Tibial artery (tissue), 4 donors: Measurements from ENCODE around the gene TOLLIP.

Experiments used
- DNase-seq, 2 donors: peaks; one replicate each; pipeline ENCODE4 v3.0.0-alpha.2; 2019
- H3K27ac ChIP-seq, 2 donors: fragments of 200-600 bp; sonication (generic) in 1 of 2; 1 replicate in 1 of 2; 2 replicates in 1 of 2; pipeline ENCODE4 v1.5.1; 2018 to 2019; ENCODE audit warnings: mild to moderate bottlenecking in 1 of 2
- H3K27me3 ChIP-seq, 2 donors: fragments of 200-600 bp; sonication (generic) in 1 of 2; one replicate each; pipeline versions ENCODE4 v1.5.1 to v1.6.0; 2016 to 2019
- H3K36me3 ChIP-seq, 3 donors: fragments of 200-600 bp; sonication (generic) in 2 of 3; one replicate each; pipeline ENCODE4 v1.5.1; 2016 to 2019; ENCODE audit warnings: mild to moderate bottlenecking in 2 of 3
- H3K4me1 ChIP-seq, 4 donors: fragments of 200-600 bp; sonication (generic) in 2 of 4; 1 replicate in 3 of 4; 2 replicates in 1 of 4; pipeline ENCODE4 v1.5.1; 2016 to 2019
- H3K4me3 ChIP-seq, 2 donors: fragments of 200-600 bp; sonication (generic) in 1 of 2; 1 replicate in 1 of 2; 2 replicates in 1 of 2; pipeline ENCODE4 v1.5.1; 2018 to 2019; ENCODE audit warnings: mild to moderate bottlenecking in 2 of 2
- H3K9me3 ChIP-seq, 3 donors: fragments of 200-600 bp; sonication (generic) in 1 of 3; one replicate each; pipeline ENCODE4 v1.5.1; 2016 to 2019
- CTCF ChIP-seq, 2 experiments: fragments of 200-600 bp in 1 of 2; fragments of 450-650 bp in 1 of 2; IDR thresholded peaks; one replicate each; pipeline ENCODE4 v1.5.1; 2017 to 2019; ENCODE audit warnings: antibody characterized with exemption in 2 of 2, mild to moderate bottlenecking in 1 of 2, moderate library complexity in 1 of 2
- intact Hi-C: fragments of 100-400 bp; cut with DNase I; formaldehyde crosslinking; loops from one replicate; pipeline ENCODE4 v1.15.0; 2023; ENCODE audit warnings: low total_unique reads

The TOLLIP gene

GRCh38 chr11:1228101-1228821 lies 81.2 kb downstream of the TOLLIP start:
- peaks cover 0 to 86% of the 10 kb centered on the region in 2 donors for H3K27me3 ChIP-seq
- intact Hi-C loops = no loop called here
- DNase-seq = peak in 1 of 2 donors; percentile 63

DNA sequence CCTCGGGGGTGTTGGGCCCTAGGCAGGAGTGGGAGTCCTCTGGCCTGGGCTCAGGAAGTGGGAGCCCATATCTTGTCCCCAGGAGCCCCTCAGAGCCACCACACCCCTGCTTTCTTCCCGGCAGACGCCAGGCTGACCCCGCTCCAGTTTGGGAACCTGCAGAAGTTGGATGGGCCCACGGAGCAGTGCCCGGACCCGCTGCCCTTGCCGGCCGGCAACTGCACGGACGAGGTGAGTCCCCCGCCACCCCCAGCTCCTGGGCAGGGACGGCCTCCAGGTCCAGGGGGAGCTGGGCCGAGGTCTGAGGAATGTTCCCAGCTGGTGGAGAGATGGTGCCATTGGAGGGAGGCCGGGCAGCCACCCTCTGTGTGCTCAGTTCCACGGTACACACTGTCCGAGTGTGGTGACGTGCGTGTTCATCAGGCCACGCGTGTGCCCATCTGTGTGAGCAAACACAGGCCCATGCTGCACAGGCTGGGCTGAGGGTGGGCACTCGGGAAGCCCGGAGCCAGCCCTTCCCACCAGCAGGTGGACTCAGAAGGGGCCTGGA lies 81.8 kb downstream of the TOLLIP start:
- intact Hi-C loops = no loop called here
- no peak overlapping the region for H3K27ac ChIP-seq
- no peak for TF ChIP-seq CTCF (IDR thresholded peaks at IDR 0.05)
- peaks cover 0 to 93% of the 10 kb centered on the region in 2 donors for H3K27me3 ChIP-seq
- H3K4me1 ChIP-seq = peaks cover 0 to 17% (median 0%) of the 10 kb centered on the region in 4 donors
- DNase-seq = peak in 1 of 2 donors; percentile 60
- no peak overlapping the region for H3K4me3 ChIP-seq
- no peaks in the 10 kb centered on the region for H3K36me3 ChIP-seq
- no peaks in the 10 kb centered on the region for H3K9me3 ChIP-seq

More at GRCh38 chr11:1228101-1228821, 81.2 kb downstream of the TOLLIP start:
- Histone ChIP-seq H3K36me3 (no peaks in the 10 kb centered on the region), H3K27ac (no peak overlapping the region), H3K4me1 (peaks cover 0 to 10% (median 0%) of the 10 kb centered on the region in 4 donors), H3K4me3 (no peak overlapping the region), H3K9me3 (no peaks in the 10 kb centered on the region)
- TF ChIP-seq CTCF (IDR thresholded peaks at IDR 0.05) = no peak

DNA sequence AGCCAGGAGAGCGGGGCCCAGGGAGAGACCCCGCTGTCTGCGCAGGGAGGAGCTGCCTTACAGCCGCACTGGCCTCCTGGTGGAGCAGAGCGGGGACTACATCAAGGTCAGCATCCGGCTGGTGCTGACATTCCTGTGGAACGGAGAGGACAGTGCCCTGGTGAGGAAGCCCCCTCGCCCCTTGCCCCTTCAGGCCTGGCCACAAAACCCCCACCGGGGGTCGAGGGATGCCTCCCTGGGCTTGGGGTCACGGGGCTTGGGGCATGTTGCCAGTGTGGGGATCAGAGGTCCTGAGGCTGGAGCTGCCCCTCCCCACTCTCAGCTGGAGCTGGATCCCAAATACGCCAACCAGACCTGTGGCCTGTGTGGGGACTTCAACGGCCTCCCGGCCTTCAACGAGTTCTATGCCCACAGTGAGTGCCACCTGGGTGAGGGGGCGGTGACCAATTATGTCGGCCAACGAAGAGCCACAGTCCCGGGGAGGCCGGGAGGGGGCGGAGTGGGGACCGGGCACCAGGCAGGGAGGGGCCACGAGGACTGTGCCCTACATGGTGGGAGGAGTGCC lies 82.4 kb downstream of the TOLLIP start:
- H3K36me3 ChIP-seq = no peaks in the 10 kb centered on the region
- H3K4me3 ChIP-seq = no peak overlapping the region
- intact Hi-C loops = no loop called here
- no peak for TF ChIP-seq CTCF (IDR thresholded peaks at IDR 0.05)
- no peak overlapping the region for H3K27ac ChIP-seq
- H3K9me3 ChIP-seq = no peaks in the 10 kb centered on the region
- peak in 1 of 2 donors; percentile 61 for DNase-seq
- H3K27me3 ChIP-seq = peaks cover 0 to 98% of the 10 kb centered on the region in 2 donors
- peaks cover 0 to 21% (median 0%) of the 10 kb centered on the region in 4 donors for H3K4me1 ChIP-seq

GRCh38 chr11:1226226-1226985 lies 83.0 kb downstream of the TOLLIP start:
- no peak overlapping the region for H3K4me3 ChIP-seq
- H3K27ac ChIP-seq = no peak overlapping the region
- no peak for TF ChIP-seq CTCF (IDR thresholded peaks at IDR 0.05)
- intact Hi-C loops = no loop called here
- peaks cover 0 to 98% of the 10 kb centered on the region in 2 donors for H3K27me3 ChIP-seq
- peaks cover 0 to 21% (median 0%) of the 10 kb centered on the region in 4 donors for H3K4me1 ChIP-seq
- H3K9me3 ChIP-seq = no peaks in the 10 kb centered on the region
- DNase-seq = peak in 1 of 2 donors; percentile 60
- no peaks in the 10 kb centered on the region for H3K36me3 ChIP-seq

DNA sequence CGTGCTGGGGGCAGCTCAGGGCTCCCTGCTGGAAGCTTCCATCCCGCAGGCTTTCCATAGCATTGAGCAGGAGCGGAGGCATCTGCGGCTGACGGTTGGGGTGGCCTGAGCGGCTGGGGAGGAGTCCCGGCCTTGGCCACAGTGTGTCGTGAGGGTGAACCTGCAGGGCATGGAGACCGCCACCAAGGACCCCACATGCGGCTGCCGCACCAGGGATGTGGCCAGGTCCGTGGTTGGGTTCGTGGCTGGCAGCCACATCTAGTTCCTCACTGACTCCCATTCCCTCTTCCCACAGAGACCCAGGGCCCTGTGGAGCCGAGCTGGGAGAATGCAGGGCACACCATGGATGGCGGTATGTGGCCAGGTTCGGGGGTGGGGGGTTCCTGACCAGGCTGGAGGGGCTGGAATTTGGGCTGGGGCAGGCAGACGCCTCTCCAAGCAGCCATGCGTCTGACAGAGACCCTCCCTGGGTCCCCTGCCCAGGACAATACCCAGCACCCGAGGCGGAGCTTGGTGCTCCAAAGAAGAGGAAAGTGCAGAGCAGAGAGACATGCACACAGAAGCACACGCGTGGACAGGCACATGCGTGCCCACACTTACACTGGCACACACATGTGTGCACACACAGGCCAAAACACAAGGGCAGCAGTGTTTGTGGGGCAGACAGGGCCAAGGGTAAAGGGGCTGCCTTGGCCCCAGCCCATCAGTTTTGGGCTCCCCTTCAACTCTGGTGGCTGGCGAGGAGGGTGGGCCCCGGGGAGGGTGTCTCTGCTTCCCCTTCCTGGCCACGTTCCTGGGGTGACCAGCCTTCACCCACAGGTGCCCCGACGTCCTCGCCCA lies 83.8 kb downstream of the TOLLIP start:
- no peak overlapping the region for H3K27ac ChIP-seq
- intact Hi-C loops = no loop called here
- H3K4me3 ChIP-seq = no peak overlapping the region
- peaks cover 0 to 21% (median 0%) of the 10 kb centered on the region in 4 donors for H3K4me1 ChIP-seq
- TF ChIP-seq CTCF (IDR thresholded peaks at IDR 0.05) = no peak
- peaks cover 0 to 98% of the 10 kb centered on the region in 2 donors for H3K27me3 ChIP-seq
- DNase-seq = peak in 1 of 2 donors; percentile 60
- no peaks in the 10 kb centered on the region for H3K36me3 ChIP-seq
- H3K9me3 ChIP-seq = no peaks in the 10 kb centered on the region
